ENCODE data around the gene ZNF814. TPM values are rescaled to one million over a fixed set of nuclear protein-coding genes. Genes with fewer than 3 reads are reported as not detected.
A peak's percentile ranks its signal among the peaks of the same experiment; 100 is the strongest.
"Not testable (repeated sequence)": the region's sequence is repeated elsewhere in the genome, so short reads cannot be mapped to it uniquely, and the experiment has no call there.

ZNF814 gene
- total RNA-seq, 1 experiment from 2014 or later, result 8.7 TPM

GRCh38 chr19:57872450-57872849, 16.4 kb downstream of the ZNF814 start:
- H3K27me3 Mint-ChIP-seq (ENCODE audit: unreplicated experiment), result no peaks in the 10 kb centered on the region
- H3K27ac Mint-ChIP-seq (ENCODE audit: unreplicated experiment), result peak overlapping the region; percentile 36
- H3K4me3 Mint-ChIP-seq (ENCODE audit: low read depth, unreplicated experiment), result no peak overlapping the region
- peaks cover 60% of the 10 kb centered on the region for H3K36me3 Mint-ChIP-seq (ENCODE audit: insufficient read depth, unreplicated experiment)
- BruUV-seq (replicated peaks), result no TSS peak
- intact Hi-C loops (cut with micrococcal nuclease; ENCODE audit: unreplicated experiment), result no loop called here
- CTCF ChIA-PET, result no interaction called here
- no peak for DNase-seq
- H3K9me3 Mint-ChIP-seq (ENCODE audit: low read depth, unreplicated experiment), result peaks cover 11% of the 10 kb centered on the region
- no peaks in the 10 kb centered on the region for H3K4me1 Mint-ChIP-seq (ENCODE audit: low read depth, unreplicated experiment)
- no peak for TF ChIP-seq CTCF (IDR thresholded peaks at IDR 0.05; ENCODE audit: unreplicated experiment)

GRCh38 chr19:57870225-57870624, 18.6 kb downstream of the ZNF814 start:
- no peaks in the 10 kb centered on the region for H3K27me3 Mint-ChIP-seq (ENCODE audit: unreplicated experiment)
- peak overlapping the region; percentile 78 for H3K27ac Mint-ChIP-seq (ENCODE audit: unreplicated experiment)
- H3K4me1 Mint-ChIP-seq (ENCODE audit: low read depth, unreplicated experiment), result no peaks in the 10 kb centered on the region
- TF ChIP-seq CTCF (IDR thresholded peaks at IDR 0.05; ENCODE audit: unreplicated experiment), result no peak
- intact Hi-C loops (cut with micrococcal nuclease; ENCODE audit: unreplicated experiment), result no loop called here
- no peak overlapping the region for H3K4me3 Mint-ChIP-seq (ENCODE audit: low read depth, unreplicated experiment)
- no TSS peak for BruUV-seq (replicated peaks)
- H3K9me3 Mint-ChIP-seq (ENCODE audit: low read depth, unreplicated experiment), result peaks cover 9% of the 10 kb centered on the region
- peaks cover 82% of the 10 kb centered on the region for H3K36me3 Mint-ChIP-seq (ENCODE audit: insufficient read depth, unreplicated experiment)
- CTCF ChIA-PET, result interaction anchor here (0.7 kb wide), 1 partner anchor 390 kb away, joined by 4 read pairs; no protein-coding TSS in a partner anchor
- DNase-seq, result no peak

GRCh38 chr19:57869655-57870054, 19.2 kb downstream of the ZNF814 start:
- H3K4me3 Mint-ChIP-seq (ENCODE audit: low read depth, unreplicated experiment); BruUV-seq (replicated peaks); DNase-seq; H3K27me3 Mint-ChIP-seq (ENCODE audit: unreplicated experiment); H3K9me3 Mint-ChIP-seq (ENCODE audit: low read depth, unreplicated experiment); H3K4me1 Mint-ChIP-seq (ENCODE audit: low read depth, unreplicated experiment); intact Hi-C loops (cut with micrococcal nuclease; ENCODE audit: unreplicated experiment): not testable (repeated sequence)
- H3K27ac Mint-ChIP-seq (ENCODE audit: unreplicated experiment), result peak overlapping the region; percentile 78
- H3K36me3 Mint-ChIP-seq (ENCODE audit: insufficient read depth, unreplicated experiment), result peaks cover 87% of the 10 kb centered on the region
- CTCF ChIA-PET, result interaction anchor here (0.6 to 0.7 kb wide), 2 partner anchors 17 to 389 kb away, joined by 4 to 6 read pairs; no protein-coding TSS in a partner anchor

GRCh38 chr19:57867868-57868492, 20.9 kb downstream of the ZNF814 start:
- no peak overlapping the region for H3K27ac Mint-ChIP-seq (ENCODE audit: unreplicated experiment)
- no TSS peak for BruUV-seq (replicated peaks)
- no peak overlapping the region for H3K4me3 Mint-ChIP-seq (ENCODE audit: low read depth, unreplicated experiment)

GRCh38 chr19:57862351-57862750, 26.5 kb downstream of the ZNF814 start:
- intact Hi-C loops (cut with micrococcal nuclease; ENCODE audit: unreplicated experiment); H3K27me3 Mint-ChIP-seq (ENCODE audit: unreplicated experiment); H3K4me3 Mint-ChIP-seq (ENCODE audit: low read depth, unreplicated experiment); DNase-seq; BruUV-seq (replicated peaks); CTCF ChIA-PET; H3K9me3 Mint-ChIP-seq (ENCODE audit: low read depth, unreplicated experiment); H3K4me1 Mint-ChIP-seq (ENCODE audit: low read depth, unreplicated experiment); H3K27ac Mint-ChIP-seq (ENCODE audit: unreplicated experiment): not testable (repeated sequence)
- peaks cover 96% of the 10 kb centered on the region for H3K36me3 Mint-ChIP-seq (ENCODE audit: insufficient read depth, unreplicated experiment)

More at GRCh38 chr19:57867868-57868492, 20.9 kb downstream of the ZNF814 start:
- Mint-ChIP-seq H3K36me3 (ENCODE audit: insufficient read depth, unreplicated experiment) (peaks cover 94% of the 10 kb centered on the region), H3K27me3 (ENCODE audit: unreplicated experiment) (no peaks in the 10 kb centered on the region), H3K9me3 (ENCODE audit: low read depth, unreplicated experiment) (peaks cover 4% of the 10 kb centered on the region), H3K4me1 (ENCODE audit: low read depth, unreplicated experiment) (no peaks in the 10 kb centered on the region)
- intact Hi-C loops (cut with micrococcal nuclease; ENCODE audit: unreplicated experiment), result no loop called here
- CTCF ChIA-PET, result interaction anchor here (0.6 kb wide), 1 partner anchor 62 kb away, joined by 3 read pairs; no protein-coding TSS in a partner anchor
- TF ChIP-seq CTCF (IDR thresholded peaks at IDR 0.05; ENCODE audit: unreplicated experiment), result no peak
- no peak for DNase-seq

- CTCF ChIA-PET; BruUV-seq (replicated peaks); H3K9me3 Mint-ChIP-seq (ENCODE audit: low read depth, unreplicated experiment); H3K4me3 Mint-ChIP-seq (ENCODE audit: low read depth, unreplicated experiment); H3K27me3 Mint-ChIP-seq (ENCODE audit: unreplicated experiment); DNase-seq; H3K27ac Mint-ChIP-seq (ENCODE audit: unreplicated experiment): not testable (repeated sequence)
- peaks cover 13% of the 10 kb centered on the region for H3K4me1 Mint-ChIP-seq (ENCODE audit: low read depth, unreplicated experiment)
- intact Hi-C loops (cut with micrococcal nuclease; ENCODE audit: unreplicated experiment), result loop anchor here (5.0 kb wide), 1 partner anchor 42 kb away; the partner anchor contains the start of gene ZNF552
- H3K36me3 Mint-ChIP-seq (ENCODE audit: insufficient read depth, unreplicated experiment), result peaks cover 97% of the 10 kb centered on the region
Measured at GRCh38 chr19:57854117-57854516, 34.7 kb downstream of the ZNF814 start.

- CTCF ChIA-PET, result interaction anchor here (0.7 kb wide), 1 partner anchor 17 kb away, joined by 6 read pairs; no protein-coding TSS in a partner anchor
- peak overlapping the region; percentile 83 for H3K27ac Mint-ChIP-seq (ENCODE audit: unreplicated experiment)
- not testable (repeated sequence) for H3K9me3 Mint-ChIP-seq (ENCODE audit: low read depth, unreplicated experiment); BruUV-seq (replicated peaks); H3K27me3 Mint-ChIP-seq (ENCODE audit: unreplicated experiment); DNase-seq
- peak overlapping the region; percentile 94 for H3K4me3 Mint-ChIP-seq (ENCODE audit: low read depth, unreplicated experiment)
- H3K36me3 Mint-ChIP-seq (ENCODE audit: insufficient read depth, unreplicated experiment), result peaks cover 80% of the 10 kb centered on the region
- H3K4me1 Mint-ChIP-seq (ENCODE audit: low read depth, unreplicated experiment), result peaks cover 13% of the 10 kb centered on the region
- intact Hi-C loops (cut with micrococcal nuclease; ENCODE audit: unreplicated experiment), result loop anchor here (5.0 kb wide), 1 partner anchor 40 kb away; the partner anchor contains the start of gene ZNF552
Measured at GRCh38 chr19:57851812-57852603, 36.8 kb downstream of the ZNF814 start.
